ENCODE data around the gene HIKESHI.
"Not testable (repeated sequence)": the region's sequence is repeated elsewhere in the genome, so short reads cannot be mapped to it uniquely, and the experiment has no call there.

Gene HIKESHI

GRCh38 chr11:86294026-86294425 lies 8.0 kb upstream of the HIKESHI start:
- no peak for DNase-seq

DNA sequence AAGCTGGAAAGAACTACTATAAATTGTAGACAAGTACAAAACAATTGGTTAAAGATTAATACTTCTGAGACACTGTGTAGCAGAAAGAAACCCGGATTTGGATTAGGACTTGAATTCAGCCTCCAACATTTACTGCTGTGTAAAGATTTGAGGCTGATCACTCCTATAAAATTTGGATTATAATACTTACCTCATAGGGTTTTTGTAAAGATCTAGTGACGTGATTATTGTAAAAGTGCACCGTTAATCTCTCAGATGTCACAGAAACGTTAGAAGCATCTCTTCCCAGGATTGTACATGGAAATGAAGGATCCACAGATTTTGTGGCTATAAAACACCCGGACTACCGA lies 323 bp upstream of the HIKESHI start:
- DNase-seq, result no peak

DNA sequence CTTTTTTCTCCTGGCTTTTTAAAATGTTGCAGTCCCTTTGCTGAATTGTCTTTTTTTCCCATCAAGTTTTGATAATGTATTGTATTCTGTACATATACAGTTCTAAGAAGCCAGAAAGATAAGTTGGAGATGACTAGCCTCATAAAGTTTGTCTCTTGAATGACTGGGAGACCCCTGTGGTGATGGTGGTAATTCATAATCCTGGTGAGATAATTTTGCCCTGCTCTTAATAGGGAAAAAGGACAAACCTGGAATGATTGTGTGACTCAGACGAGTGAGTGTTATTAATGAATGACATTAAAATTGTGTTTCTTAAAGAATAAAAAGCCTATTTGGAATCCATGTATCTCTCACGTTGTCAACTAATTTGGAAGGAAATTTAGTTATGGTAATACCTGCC lies 1.2 kb downstream of the HIKESHI start:
- no peak for DNase-seq

- DNase-seq, result not testable (repeated sequence)
Measured at GRCh38 chr11:86308710-86309109, 6.7 kb downstream of the HIKESHI start.

GRCh38 chr11:86313793-86314192 lies 11.8 kb downstream of the HIKESHI start:
- DNase-seq, result no peak

DNA sequence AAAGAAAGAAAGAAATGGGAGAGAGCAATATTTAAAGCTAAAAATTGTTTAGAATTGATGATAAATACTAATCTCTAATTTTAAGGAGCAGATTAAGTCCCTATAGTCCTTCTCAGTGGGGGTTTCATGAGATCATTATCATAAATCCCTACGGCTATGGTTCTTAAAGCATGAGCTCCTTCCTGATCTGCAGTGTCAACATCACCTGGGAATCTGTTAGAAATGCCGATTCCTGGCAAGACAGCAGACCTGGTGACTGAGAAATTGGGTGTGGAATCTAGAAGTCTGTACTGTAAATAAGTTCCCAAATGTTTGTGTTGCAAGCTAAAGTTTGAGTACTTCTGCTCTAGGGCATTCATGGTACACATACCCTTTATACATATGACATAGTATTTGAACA lies 12.6 kb downstream of the HIKESHI start:
- no peak for DNase-seq

DNA sequence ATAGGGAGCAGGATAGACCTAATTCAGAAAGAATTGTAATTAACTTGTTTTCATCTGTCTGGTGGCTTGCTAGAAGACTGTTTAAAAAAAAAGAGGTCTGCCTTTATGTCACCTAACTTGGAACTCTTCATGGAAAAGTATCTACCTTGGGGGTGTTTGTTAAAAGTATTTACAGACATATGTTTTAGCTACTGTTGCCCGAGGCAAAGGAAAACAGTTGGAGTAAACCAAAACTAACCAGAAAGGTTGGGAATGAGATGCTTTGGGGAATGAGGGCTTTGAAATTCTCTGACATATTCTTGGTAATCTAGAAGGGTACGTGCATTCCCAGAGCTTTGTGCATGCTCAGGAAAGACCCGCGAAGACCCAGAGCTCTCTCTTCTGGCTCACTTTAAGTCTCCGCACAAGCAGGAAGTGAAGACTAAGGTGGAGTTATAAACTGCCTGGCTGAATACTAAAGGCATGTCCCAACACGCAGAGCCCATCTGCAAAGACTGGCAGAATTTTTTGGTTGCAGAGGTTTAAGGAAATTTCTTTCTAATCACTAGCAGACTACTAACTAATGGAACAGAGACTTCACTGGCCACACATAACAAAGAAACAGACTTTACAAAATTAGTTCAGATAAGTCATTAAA lies 33.2 kb downstream of the HIKESHI start:
- no peak for DNase-seq

DNA sequence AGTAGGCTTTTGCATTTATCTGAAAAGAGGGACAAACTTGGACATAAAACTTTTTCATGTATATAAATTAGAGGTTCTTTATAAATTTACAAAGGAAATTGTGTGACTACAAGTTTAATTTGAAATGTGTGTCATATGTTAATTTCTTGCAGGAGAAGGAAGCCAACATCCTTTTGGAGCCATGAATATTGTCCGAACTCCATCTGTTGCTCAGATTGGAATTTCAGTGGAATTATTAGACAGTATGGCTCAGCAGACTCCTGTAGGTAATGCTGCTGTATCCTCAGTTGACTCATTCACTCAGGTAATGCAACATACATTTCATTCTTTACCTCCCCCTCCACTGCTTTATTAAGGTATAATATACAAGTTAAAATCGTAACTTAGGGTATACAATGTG lies 35.2 kb downstream of the HIKESHI start:
- no peak for DNase-seq

DNA sequence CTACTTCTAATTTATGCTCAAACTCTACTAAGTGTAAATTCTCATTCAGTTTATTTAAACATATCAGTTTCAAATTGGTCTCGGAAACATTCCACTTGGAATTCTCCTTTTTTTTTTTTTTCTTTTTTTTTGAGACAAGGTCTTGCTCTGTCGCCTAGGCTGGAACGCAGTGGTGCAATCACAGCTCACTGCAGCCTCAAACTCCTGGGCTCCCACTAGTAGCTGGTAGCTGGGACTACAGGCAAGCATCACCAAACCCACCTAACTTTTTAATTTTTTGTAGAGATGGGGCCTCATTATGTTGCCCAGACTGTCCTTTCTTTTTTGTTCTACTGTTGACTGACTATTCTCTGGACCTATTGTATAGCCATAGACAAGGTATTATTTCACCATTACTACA lies 39.3 kb downstream of the HIKESHI start:
- DNase-seq, result no peak

GRCh38 chr11:86346513-86346912 lies 44.5 kb downstream of the HIKESHI start:
- peak; percentile 20 for DNase-seq

DNA sequence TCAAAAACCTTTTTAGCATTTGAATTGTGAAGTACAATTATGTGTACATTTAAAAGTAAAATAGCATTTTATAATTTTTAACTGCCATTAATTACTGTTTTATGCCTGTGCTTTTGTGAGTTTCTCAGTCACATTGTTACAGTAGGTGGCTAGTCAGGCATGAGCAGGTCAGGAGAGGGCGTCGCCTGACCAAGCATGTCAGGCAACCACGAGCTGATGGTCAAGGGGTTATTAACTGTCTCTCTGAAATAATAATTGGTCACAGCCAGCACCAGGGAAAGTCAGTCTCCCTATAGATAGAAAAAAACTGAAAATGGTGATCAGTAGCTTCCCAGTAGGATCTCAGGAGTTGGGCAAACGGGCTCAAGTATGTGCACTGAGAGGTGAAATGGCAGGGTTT lies 53.2 kb downstream of the HIKESHI start:
- no peak for DNase-seq

DNA sequence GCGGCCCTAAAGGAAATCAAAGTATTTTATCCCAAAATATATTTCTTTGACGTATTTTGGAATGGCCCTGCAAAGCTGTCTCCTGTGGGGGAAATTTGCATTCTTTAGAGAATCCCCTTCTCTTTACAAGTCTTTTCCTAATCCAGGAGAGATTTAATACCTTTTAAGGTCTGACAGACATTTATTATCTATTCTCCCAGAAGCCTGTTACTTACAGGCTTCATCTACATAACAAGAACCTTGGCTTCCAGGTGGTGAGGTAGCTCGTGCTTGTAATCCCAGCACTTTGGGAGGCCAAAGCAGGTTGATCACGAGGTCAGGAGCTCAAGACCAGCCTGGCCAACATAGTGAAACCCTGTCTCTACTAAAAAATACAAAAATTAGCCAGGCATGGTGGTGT lies 55.4 kb downstream of the HIKESHI start:
- not testable (repeated sequence) for DNase-seq

- DNase-seq, result no peak
Measured at GRCh38 chr11:86358720-86359119, 56.7 kb downstream of the HIKESHI start.

- no peak for DNase-seq
Measured at GRCh38 chr11:86360775-86361395, 58.8 kb downstream of the HIKESHI start.

DNA sequence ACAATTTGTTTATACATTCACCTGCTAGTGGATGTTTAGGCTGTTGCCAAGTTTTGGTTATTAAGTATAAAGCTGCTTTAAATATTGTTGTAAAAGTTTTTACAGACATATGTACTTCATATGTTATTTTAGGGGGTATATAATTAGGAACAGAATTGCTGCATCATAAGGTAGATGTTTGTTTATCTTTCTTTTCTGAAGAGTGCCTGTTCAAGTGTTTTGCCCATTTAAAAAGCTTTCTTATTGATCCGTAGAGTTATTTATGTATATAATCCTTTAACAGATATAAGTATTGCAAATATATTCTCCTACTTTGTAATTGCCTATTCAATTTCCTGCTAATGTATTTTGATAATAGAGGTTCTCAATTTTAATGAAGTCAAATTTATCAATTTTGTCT lies 61.4 kb downstream of the HIKESHI start:
- no peak for DNase-seq

GRCh38 chr11:86365546-86365945 lies 63.5 kb downstream of the HIKESHI start:
- DNase-seq, result no peak

- no peak for DNase-seq
Measured at GRCh38 chr11:86369668-86370067, 67.6 kb downstream of the HIKESHI start.

DNA sequence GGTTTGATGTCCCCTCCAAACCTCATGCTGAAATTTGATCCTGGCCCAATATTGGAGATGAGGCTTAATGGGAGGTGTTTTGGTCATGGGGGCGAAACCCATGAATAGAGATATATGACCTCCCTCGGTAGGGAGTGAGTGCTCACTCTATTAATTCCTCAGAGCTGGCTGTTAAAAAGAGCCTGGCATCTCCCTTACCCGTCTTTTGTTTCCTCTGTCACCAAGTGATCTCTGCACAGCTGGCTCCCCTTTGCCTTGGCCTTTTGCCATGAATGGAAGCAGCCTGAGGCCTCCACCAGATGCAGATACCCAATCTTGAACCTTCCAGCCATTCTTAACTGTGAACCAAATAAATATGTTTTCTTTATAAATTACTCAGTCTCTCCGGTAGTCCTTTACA lies 68.1 kb downstream of the HIKESHI start:
- no peak for DNase-seq

DNA sequence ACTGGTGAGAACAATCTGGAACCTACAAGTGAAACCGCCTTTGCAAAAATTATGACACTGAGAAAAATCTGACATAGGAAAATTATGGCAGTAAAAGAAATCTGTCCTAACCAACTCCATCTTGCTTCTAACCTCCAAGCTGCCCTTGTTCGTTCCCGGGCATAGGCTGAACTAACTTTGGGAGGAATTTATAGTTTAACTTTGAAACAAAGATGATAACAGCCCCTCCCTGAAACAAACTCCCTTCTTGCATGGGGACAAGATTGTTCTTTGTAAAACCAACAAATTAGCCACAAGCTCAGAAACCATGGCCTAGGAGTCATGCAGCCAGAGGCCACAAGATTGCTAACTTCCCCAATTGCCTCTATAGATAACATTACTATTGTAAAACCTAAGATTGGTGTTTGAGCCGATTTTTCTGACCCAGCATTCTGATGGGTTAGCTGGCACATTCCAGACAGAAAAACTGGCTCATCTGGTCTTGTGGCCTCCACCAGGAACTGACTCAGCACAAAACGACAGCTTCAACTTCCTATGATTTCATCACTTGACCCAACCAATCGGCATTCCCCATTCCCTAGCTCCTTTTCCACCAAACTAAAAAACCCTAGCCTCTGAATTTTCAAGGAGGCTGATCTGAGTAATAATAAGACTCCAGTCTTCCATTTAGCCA lies 69.0 kb downstream of the HIKESHI start:
- peak; percentile 72 for DNase-seq

- DNase-seq, result no peak
Measured at GRCh38 chr11:86372041-86372440, 70.0 kb downstream of the HIKESHI start.

- no peak for DNase-seq
Measured at GRCh38 chr11:86372586-86372985, 70.5 kb downstream of the HIKESHI start.

GRCh38 chr11:86374069-86374468 lies 72.0 kb downstream of the HIKESHI start:
- DNase-seq, result no peak

DNA sequence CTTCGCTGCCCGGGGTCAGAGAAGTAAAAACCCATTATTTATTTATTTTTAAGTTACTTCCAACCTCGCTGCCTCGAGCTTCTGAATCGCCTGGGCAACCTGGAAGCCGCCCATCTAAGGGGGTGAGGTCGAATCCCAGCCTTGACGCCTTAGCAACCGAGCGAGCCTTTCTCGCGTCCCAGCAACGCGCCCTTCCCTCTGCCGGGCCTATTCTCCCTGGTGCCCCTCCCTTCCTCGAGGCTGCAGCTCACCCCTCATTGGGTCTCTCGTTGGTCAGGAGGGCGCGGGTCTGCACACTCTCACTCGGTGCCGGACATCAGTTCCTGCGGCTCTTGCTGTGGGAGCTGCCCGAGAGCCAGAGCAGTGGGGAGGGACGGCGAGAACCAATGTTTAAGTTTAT lies 72.5 kb downstream of the HIKESHI start, which contains the start of gene CCDC81:
TSS of gene CCDC81 (plus strand) at position 302 of the 400 bp plus-strand sequence. CDS start 277 bp downstream, outside the sequence.
- peak; percentile 19 for DNase-seq

- no peak for DNase-seq
Measured at GRCh38 chr11:86377972-86378371, 75.9 kb downstream of the HIKESHI start.
